ENCODE results near the gene CCDC174. TPM values are rescaled to one million over a fixed set of nuclear protein-coding genes. Genes with fewer than 3 reads are reported as not detected.

The CCDC174 gene
- total and polyA plus RNA-seq, 2 donors (not counting 3 experiments of a cell fraction or from before 2014, with no cell fraction given): 4.7 to 16.6 TPM

GRCh38 chr3:14624498-14624897, 27.1 kb upstream of the CCDC174 start:
- Histone ChIP-seq H3K9me3 (replicated peaks; ENCODE audit: control insufficient read depth, insufficient read depth, low read length) (no peaks in the 10 kb centered on the region), H3K27ac (ENCODE audit: insufficient read depth, low read depth, low read length) (no peak overlapping the region), H3K4me1 (ENCODE audit: control insufficient read depth, extremely low read depth, insufficient read depth, low read length) (no peaks in the 10 kb centered on the region), H3K9ac (replicated peaks; ENCODE audit: extremely low read depth, insufficient read depth, low read length) (no peak overlapping the region), H3K4me2 (ENCODE audit: insufficient read depth, low read length) (no peak overlapping the region), H4K20me1 (replicated peaks; ENCODE audit: control insufficient read depth, extremely low read depth, insufficient read depth, low read length) (no peaks in the 10 kb centered on the region), H3K79me2 (ENCODE audit: control insufficient read depth, insufficient read depth, low read length) (no peaks in the 10 kb centered on the region), H3K36me3 (ENCODE audit: control insufficient read depth in 2 of 2, extremely low read depth in 1 of 2, insufficient read depth in 2 of 2, low read length in 2 of 2) (no peaks in the 10 kb centered on the region), H3K9me1 (replicated peaks; ENCODE audit: control insufficient read depth, extremely low read depth, insufficient read depth, low read length) (no peaks in the 10 kb centered on the region), H3K4me3 (replicated peaks in 1 of 3; ENCODE audit: insufficient read depth in 1 of 3, low read depth in 1 of 3, low read length in 3 of 3) (no peak overlapping the region), H2AFZ (ENCODE audit: low read depth, low read length) (no peak overlapping the region), H3K27me3 (ENCODE audit: control insufficient read depth in 2 of 2, insufficient read depth in 2 of 2, low read length in 2 of 2) (peaks cover 2 to 7% of the 10 kb centered on the region in 2 experiments)
- CTCF ChIA-PET: interaction anchor here (1.6 kb wide), 1 partner anchor 11 kb away, joined by 6 read pairs; no protein-coding TSS in a partner anchor
- POLR2A ChIA-PET: no interaction called here
- no peak for TF ChIP-seq POLR2AphosphoS5 (IDR thresholded peaks at IDR 0.05; ENCODE audit: insufficient read depth, low read depth, low read length)
- no peak for TF ChIP-seq POLR2A (IDR thresholded peaks at IDR 0.05; ENCODE audit: low read depth, low read length)
- TF ChIP-seq EZH2 (IDR thresholded peaks at IDR 0.05; ENCODE audit: borderline replicate concordance, low read depth, low read length, severe bottlenecking): no peak
- TF ChIP-seq FOS (IDR thresholded peaks at IDR 0.05; ENCODE audit: borderline replicate concordance, insufficient read depth, low read length): no peak
- no peak for TF ChIP-seq MYC (IDR thresholded peaks at IDR 0.05; ENCODE audit: low read depth, low read length)
- TF ChIP-seq MAX (IDR thresholded peaks at IDR 0.05; ENCODE audit: insufficient read depth, insufficient read length): no peak
- no peak for TF ChIP-seq CTCF (IDR thresholded peaks at IDR 0.05; ENCODE audit: extremely low read depth in 1 of 2, insufficient read depth in 1 of 2, low read depth in 1 of 2, low read length in 2 of 2)
- no peak for TF ChIP-seq GATA2 (IDR thresholded peaks at IDR 0.05; ENCODE audit: insufficient read depth, insufficient read length, low read depth, low read length)
- no peak for TF ChIP-seq JUN (IDR thresholded peaks at IDR 0.05; ENCODE audit: borderline replicate concordance, insufficient read depth, insufficient read length, low read depth)
- FAIRE-seq (no peak), DNase-seq (ENCODE audit: low read depth, low spot score) (no peak)
- intact Hi-C loops (cut with micrococcal nuclease) (no loop called here), dilution Hi-C loops (cut with MboI; ENCODE audit: extremely low pct_ligation_motif_present, low sequenced_read_pairs) (no loop called here)
- no TSS peak for BruUV-seq (replicated peaks)

Measured in endothelial cell of umbilical vein (primary cell).